ENCODE data around the gene NEUROD2.

Gene NEUROD2

GRCh38 chr17:39636927-39637736 lies 29.4 kb upstream of the NEUROD2 start, which contains the start of gene STARD3:
Gene STARD3 (plus strand): TSS chr17:39637144. CDS start chr17:39653532, 16,388 bp downstream.
- peak; percentile 98 for FAIRE-seq
- DNase-seq (ENCODE audit: insufficient read length, low spot score) = peak; percentile 98
- TF ChIP-seq PAX5 (IDR thresholded peaks at IDR 0.05; ENCODE audit: insufficient read depth, low read length, severe bottlenecking) (no peak), TAF1 (IDR thresholded peaks at IDR 0.05; ENCODE audit: low read depth, low read length) (peak; percentile 77), POLR2A (IDR thresholded peaks at IDR 0.05; ENCODE audit: low read depth, low read length) (peak; percentile 72), POU2F2 (IDR thresholded peaks at IDR 0.05; ENCODE audit: low read depth, low read length) (no peak), SPI1 (IDR thresholded peaks at IDR 0.05; ENCODE audit: low read depth, low read length) (peak; percentile 22; the same call in 1 of the 2 replicates), POLR2AphosphoS5 (IDR thresholded peaks at IDR 0.05; ENCODE audit: low read depth, low read length) (peak; percentile 79; the same call in 1 of the 2 replicates)

- DNase-seq (ENCODE audit: insufficient read length, low spot score) (no peak), FAIRE-seq (no peak)
- TF ChIP-seq PAX5 (IDR thresholded peaks at IDR 0.05; ENCODE audit: insufficient read depth, low read length, severe bottlenecking) = no peak
- TF ChIP-seq TAF1 (IDR thresholded peaks at IDR 0.05; ENCODE audit: low read depth, low read length) = no peak
- TF ChIP-seq POLR2AphosphoS5 (IDR thresholded peaks at IDR 0.05; ENCODE audit: low read depth, low read length) = no peak
Measured at GRCh38 chr17:39636587-39636926, 28.8 kb upstream of the NEUROD2 start.

GRCh38 chr17:39635614-39636176 lies 28.0 kb upstream of the NEUROD2 start:
- FAIRE-seq (no peak), DNase-seq (ENCODE audit: insufficient read length, low spot score) (no peak)
- TF ChIP-seq PAX5 (IDR thresholded peaks at IDR 0.05; ENCODE audit: insufficient read depth, low read length, severe bottlenecking) (no peak), POU2F2 (IDR thresholded peaks at IDR 0.05; ENCODE audit: low read depth, low read length) (no peak), TAF1 (IDR thresholded peaks at IDR 0.05; ENCODE audit: low read depth, low read length) (no peak), SPI1 (IDR thresholded peaks at IDR 0.05; ENCODE audit: low read depth, low read length) (no peak), POLR2AphosphoS5 (IDR thresholded peaks at IDR 0.05; ENCODE audit: low read depth, low read length) (no peak), POLR2A (IDR thresholded peaks at IDR 0.05; ENCODE audit: low read depth, low read length) (no peak)

- FAIRE-seq (no peak), DNase-seq (ENCODE audit: insufficient read length, low spot score) (no peak)
- TF ChIP-seq POLR2AphosphoS5 (IDR thresholded peaks at IDR 0.05; ENCODE audit: low read depth, low read length) (no peak), POU2F2 (IDR thresholded peaks at IDR 0.05; ENCODE audit: low read depth, low read length) (no peak), SPI1 (IDR thresholded peaks at IDR 0.05; ENCODE audit: low read depth, low read length) (no peak), POLR2A (IDR thresholded peaks at IDR 0.05; ENCODE audit: low read depth, low read length) (no peak), PAX5 (IDR thresholded peaks at IDR 0.05; ENCODE audit: insufficient read depth, low read length, severe bottlenecking) (no peak), TAF1 (IDR thresholded peaks at IDR 0.05; ENCODE audit: low read depth, low read length) (no peak)
Measured at GRCh38 chr17:39634384-39634871, 26.7 kb upstream of the NEUROD2 start.

GRCh38 chr17:39633570-39634183 lies 26.0 kb upstream of the NEUROD2 start:
- TF ChIP-seq POU2F2 (IDR thresholded peaks at IDR 0.05; ENCODE audit: low read depth, low read length) (no peak), TAF1 (IDR thresholded peaks at IDR 0.05; ENCODE audit: low read depth, low read length) (no peak), SPI1 (IDR thresholded peaks at IDR 0.05; ENCODE audit: low read depth, low read length) (no peak), POLR2A (IDR thresholded peaks at IDR 0.05; ENCODE audit: low read depth, low read length) (no peak), PAX5 (IDR thresholded peaks at IDR 0.05; ENCODE audit: insufficient read depth, low read length, severe bottlenecking) (no peak), POLR2AphosphoS5 (IDR thresholded peaks at IDR 0.05; ENCODE audit: low read depth, low read length) (no peak)
- DNase-seq (ENCODE audit: insufficient read length, low spot score) = no peak
- FAIRE-seq = no peak

- no peak for FAIRE-seq
- TF ChIP-seq SPI1 (IDR thresholded peaks at IDR 0.05; ENCODE audit: low read depth, low read length) (no peak), POU2F2 (IDR thresholded peaks at IDR 0.05; ENCODE audit: low read depth, low read length) (no peak), POLR2A (IDR thresholded peaks at IDR 0.05; ENCODE audit: low read depth, low read length) (no peak), PAX5 (IDR thresholded peaks at IDR 0.05; ENCODE audit: insufficient read depth, low read length, severe bottlenecking) (no peak), TAF1 (IDR thresholded peaks at IDR 0.05; ENCODE audit: low read depth, low read length) (no peak), POLR2AphosphoS5 (IDR thresholded peaks at IDR 0.05; ENCODE audit: low read depth, low read length) (no peak)
- DNase-seq (ENCODE audit: insufficient read length, low spot score) = no peak
Measured at GRCh38 chr17:39632153-39632941, 24.6 kb upstream of the NEUROD2 start.

GRCh38 chr17:39631403-39631802 lies 23.7 kb upstream of the NEUROD2 start:
- DNase-seq (ENCODE audit: insufficient read length, low spot score) (no peak), FAIRE-seq (no peak)
- TF ChIP-seq PAX5 (IDR thresholded peaks at IDR 0.05; ENCODE audit: insufficient read depth, low read length, severe bottlenecking) = no peak
- no peak for TF ChIP-seq SPI1 (IDR thresholded peaks at IDR 0.05; ENCODE audit: low read depth, low read length)
- no peak for TF ChIP-seq POLR2A (IDR thresholded peaks at IDR 0.05; ENCODE audit: low read depth, low read length)
- no peak for TF ChIP-seq POLR2AphosphoS5 (IDR thresholded peaks at IDR 0.05; ENCODE audit: low read depth, low read length)
- no peak for TF ChIP-seq POU2F2 (IDR thresholded peaks at IDR 0.05; ENCODE audit: low read depth, low read length)
- no peak for TF ChIP-seq TAF1 (IDR thresholded peaks at IDR 0.05; ENCODE audit: low read depth, low read length)

- TF ChIP-seq POLR2A (IDR thresholded peaks at IDR 0.05; ENCODE audit: low read depth, low read length) (no peak), POU2F2 (IDR thresholded peaks at IDR 0.05; ENCODE audit: low read depth, low read length) (no peak), TAF1 (IDR thresholded peaks at IDR 0.05; ENCODE audit: low read depth, low read length) (no peak), PAX5 (IDR thresholded peaks at IDR 0.05; ENCODE audit: insufficient read depth, low read length, severe bottlenecking) (no peak), SPI1 (IDR thresholded peaks at IDR 0.05; ENCODE audit: low read depth, low read length) (no peak), POLR2AphosphoS5 (IDR thresholded peaks at IDR 0.05; ENCODE audit: low read depth, low read length) (no peak)
- DNase-seq (ENCODE audit: insufficient read length, low spot score) (no peak), FAIRE-seq (no peak)
Measured at GRCh38 chr17:39629898-39630297, 22.2 kb upstream of the NEUROD2 start.
